ENCODE measurements around the gene ZFP90. TPM values are rescaled to one million over a fixed set of nuclear protein-coding genes. Genes with fewer than 3 reads are reported as not detected.

ZFP90 gene
- total RNA-seq, 1 experiment from 2014 or later: 30.4 TPM

GRCh38 chr16:68526143-68526781 lies 12.8 kb upstream of the ZFP90 start:
- no peak for TF ChIP-seq CTCF (IDR thresholded peaks at IDR 0.05; ENCODE audit: unreplicated experiment)
- DNase-seq: no peak
- Mint-ChIP-seq H3K4me1 (ENCODE audit: low read depth, unreplicated experiment) (peaks cover 25% of the 10 kb centered on the region), H3K4me3 (ENCODE audit: low read depth, unreplicated experiment) (no peak overlapping the region), H3K27me3 (ENCODE audit: unreplicated experiment) (no peaks in the 10 kb centered on the region), H3K27ac (ENCODE audit: unreplicated experiment) (no peak overlapping the region), H3K9me3 (ENCODE audit: low read depth, unreplicated experiment) (peaks cover 2% of the 10 kb centered on the region), H3K36me3 (ENCODE audit: insufficient read depth, unreplicated experiment) (peaks cover 22% of the 10 kb centered on the region)
- intact Hi-C loops (cut with micrococcal nuclease; ENCODE audit: unreplicated experiment): loop anchor here (5.0 to 10.0 kb wide), 3 partner anchors 279 to 599 kb away; partner anchors contain the start of gene TANGO6
- CTCF ChIA-PET: interaction anchor here (1.1 kb wide), 1 partner anchor 14 kb away, joined by 3 read pairs; no protein-coding TSS in a partner anchor
- no TSS peak for BruUV-seq (replicated peaks)

- no TSS peak for BruUV-seq (replicated peaks)
- CTCF ChIA-PET: interaction anchor here (2.6 kb wide), 1 partner anchor 64 kb away, joined by 8 read pairs; no protein-coding TSS in a partner anchor
- intact Hi-C loops (cut with micrococcal nuclease; ENCODE audit: unreplicated experiment): loop anchor here (5.0 to 10.0 kb wide), 3 partner anchors 278 to 598 kb away; partner anchors contain the start of gene TANGO6
- no peak for TF ChIP-seq CTCF (IDR thresholded peaks at IDR 0.05; ENCODE audit: unreplicated experiment)
- Mint-ChIP-seq H3K27ac (ENCODE audit: unreplicated experiment) (no peak overlapping the region), H3K36me3 (ENCODE audit: insufficient read depth, unreplicated experiment) (peaks cover 22% of the 10 kb centered on the region), H3K4me1 (ENCODE audit: low read depth, unreplicated experiment) (peaks cover 28% of the 10 kb centered on the region), H3K27me3 (ENCODE audit: unreplicated experiment) (no peaks in the 10 kb centered on the region), H3K9me3 (ENCODE audit: low read depth, unreplicated experiment) (peaks cover 2% of the 10 kb centered on the region), H3K4me3 (ENCODE audit: low read depth, unreplicated experiment) (no peak overlapping the region)
- DNase-seq: no peak
Measured at GRCh38 chr16:68526782-68527145, 12.3 kb upstream of the ZFP90 start.

GRCh38 chr16:68528233-68528632 lies 10.9 kb upstream of the ZFP90 start:
- Mint-ChIP-seq H3K4me3 (ENCODE audit: low read depth, unreplicated experiment) (peak overlapping the region; percentile 99), H3K36me3 (ENCODE audit: insufficient read depth, unreplicated experiment) (peaks cover 28% of the 10 kb centered on the region), H3K9me3 (ENCODE audit: low read depth, unreplicated experiment) (peaks cover 7% of the 10 kb centered on the region), H3K4me1 (ENCODE audit: low read depth, unreplicated experiment) (peaks cover 28% of the 10 kb centered on the region), H3K27ac (ENCODE audit: unreplicated experiment) (no peak overlapping the region), H3K27me3 (ENCODE audit: unreplicated experiment) (no peaks in the 10 kb centered on the region)
- DNase-seq: no peak
- intact Hi-C loops (cut with micrococcal nuclease; ENCODE audit: unreplicated experiment): loop anchor here (5.0 to 10.0 kb wide), 3 partner anchors 277 to 597 kb away; partner anchors contain the start of gene TANGO6
- BruUV-seq (replicated peaks): no TSS peak
- CTCF ChIA-PET: interaction anchor here (1.0 to 2.6 kb wide), 5 partner anchors 48 to 561 kb away, joined by 3 to 8 read pairs (median 3); no protein-coding TSS in a partner anchor
- no peak for TF ChIP-seq CTCF (IDR thresholded peaks at IDR 0.05; ENCODE audit: unreplicated experiment)

GRCh38 chr16:68528686-68529379 lies 10.3 kb upstream of the ZFP90 start:
- peak; percentile 91 for DNase-seq
- Mint-ChIP-seq H3K27ac (ENCODE audit: unreplicated experiment) (peak overlapping the region; percentile 54), H3K4me1 (ENCODE audit: low read depth, unreplicated experiment) (peaks cover 28% of the 10 kb centered on the region), H3K36me3 (ENCODE audit: insufficient read depth, unreplicated experiment) (peaks cover 31% of the 10 kb centered on the region), H3K27me3 (ENCODE audit: unreplicated experiment) (no peaks in the 10 kb centered on the region), H3K4me3 (ENCODE audit: low read depth, unreplicated experiment) (peak overlapping the region; percentile 99), H3K9me3 (ENCODE audit: low read depth, unreplicated experiment) (peaks cover 9% of the 10 kb centered on the region)
- intact Hi-C loops (cut with micrococcal nuclease; ENCODE audit: unreplicated experiment): loop anchor here (5.0 to 10.0 kb wide), 3 partner anchors 276 to 596 kb away; partner anchors contain the start of gene TANGO6
- CTCF ChIA-PET: interaction anchor here (0.6 to 2.6 kb wide), 10 partner anchors 8 to 655 kb away, joined by 3 to 8 read pairs (median 3); no protein-coding TSS in a partner anchor
- no TSS peak for BruUV-seq (replicated peaks)
- TF ChIP-seq CTCF (IDR thresholded peaks at IDR 0.05; ENCODE audit: unreplicated experiment): peak; percentile 95

Data from Calu3 (cell line).